ENCODE measurements around the gene MYO7A.

GRCh38 chr11:77215106-77215505 lies 87.1 kb downstream of the MYO7A start:
- TF ChIP-seq, protein P1, sequence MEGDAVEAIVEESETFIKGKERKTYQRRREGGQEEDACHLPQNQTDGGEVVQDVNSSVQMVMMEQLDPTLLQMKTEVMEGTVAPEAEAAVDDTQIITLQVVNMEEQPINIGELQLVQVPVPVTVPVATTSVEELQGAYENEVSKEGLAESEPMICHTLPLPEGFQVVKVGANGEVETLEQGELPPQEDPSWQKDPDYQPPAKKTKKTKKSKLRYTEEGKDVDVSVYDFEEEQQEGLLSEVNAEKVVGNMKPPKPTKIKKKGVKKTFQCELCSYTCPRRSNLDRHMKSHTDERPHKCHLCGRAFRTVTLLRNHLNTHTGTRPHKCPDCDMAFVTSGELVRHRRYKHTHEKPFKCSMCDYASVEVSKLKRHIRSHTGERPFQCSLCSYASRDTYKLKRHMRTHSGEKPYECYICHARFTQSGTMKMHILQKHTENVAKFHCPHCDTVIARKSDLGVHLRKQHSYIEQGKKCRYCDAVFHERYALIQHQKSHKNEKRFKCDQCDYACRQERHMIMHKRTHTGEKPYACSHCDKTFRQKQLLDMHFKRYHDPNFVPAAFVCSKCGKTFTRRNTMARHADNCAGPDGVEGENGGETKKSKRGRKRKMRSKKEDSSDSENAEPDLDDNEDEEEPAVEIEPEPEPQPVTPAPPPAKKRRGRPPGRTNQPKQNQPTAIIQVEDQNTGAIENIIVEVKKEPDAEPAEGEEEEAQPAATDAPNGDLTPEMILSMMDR (optimal IDR thresholded peaks at IDR 0.05 in 1 of 3, IDR thresholded peaks at IDR 0.05 in 1 of 3, conservative IDR thresholded peaks at IDR 0.05 in 1 of 3; ENCODE audit: extremely low read depth in 1 of 3, insufficient read depth in 2 of 3, low read length in 3 of 3) = no peak
- TF ChIP-seq EZH2 (IDR thresholded peaks at IDR 0.05; ENCODE audit: low read length) = no peak

Measured in keratinocyte (primary cell).